GM18861 (cell line): ENCODE results near the gene ITGB5.

ENCODE experiments used
- ATAC-seq: cut with Tn5 transposase; IDR thresholded peaks from one replicate; pipeline ENCODE4 v1.9.1; 2021; ENCODE audit not compliant: unreplicated experiment

The ITGB5 gene

GRCh38 chr3:124887177-124887931, at the start of gene ITGB5:
Gene ITGB5, minus strand, starts transcription at chr3:124887365. Its CDS starts 365 bp downstream, at chr3:124887000.
- no peak for ATAC-seq

GRCh38 chr3:124935794-124936542, 48.8 kb upstream of the ITGB5 start:
- no peak for ATAC-seq

GRCh38 chr3:124935264-124935663, 48.1 kb upstream of the ITGB5 start:
- no peak for ATAC-seq

GRCh38 chr3:124934577-124934976, 47.4 kb upstream of the ITGB5 start, which contains the start of gene MUC13:
Gene MUC13, minus strand, starts transcription at chr3:124934751. Its CDS starts 39 bp downstream, at chr3:124934712.
- no peak for ATAC-seq

GRCh38 chr3:124928333-124929202, 41.4 kb upstream of the ITGB5 start:
- no peak for ATAC-seq

- ATAC-seq: peak; percentile 59
Measured at GRCh38 chr3:124927574-124928045, 40.4 kb upstream of the ITGB5 start.

GRCh38 chr3:124926426-124927101, 39.4 kb upstream of the ITGB5 start:
- no peak for ATAC-seq

GRCh38 chr3:124924741-124925140, 37.6 kb upstream of the ITGB5 start:
- no peak for ATAC-seq

GRCh38 chr3:124923833-124924232, 36.7 kb upstream of the ITGB5 start:
- ATAC-seq: no peak

GRCh38 chr3:124920718-124921117, 33.6 kb upstream of the ITGB5 start:
- ATAC-seq: no peak

GRCh38 chr3:124919756-124920155, 32.6 kb upstream of the ITGB5 start:
- ATAC-seq: no peak

GRCh38 chr3:124918524-124918923, 31.4 kb upstream of the ITGB5 start:
- no peak for ATAC-seq

GRCh38 chr3:124916837-124917409, 29.8 kb upstream of the ITGB5 start:
- ATAC-seq: no peak

GRCh38 chr3:124915254-124915653, 28.1 kb upstream of the ITGB5 start:
- ATAC-seq: no peak

- no peak for ATAC-seq
Measured at GRCh38 chr3:124907957-124908356, 20.8 kb upstream of the ITGB5 start.

- no peak for ATAC-seq
Measured at GRCh38 chr3:124904835-124905492, 17.8 kb upstream of the ITGB5 start.

- no peak for ATAC-seq
Measured at GRCh38 chr3:124903896-124904834, 17.0 kb upstream of the ITGB5 start.

GRCh38 chr3:124896824-124897526, 9.8 kb upstream of the ITGB5 start:
- ATAC-seq: no peak
